Fibroblast of lung (primary cell): Measurements from ENCODE around the gene NSDHL. TPM values are rescaled to one million over a fixed set of nuclear protein-coding genes. Genes with fewer than 3 reads are reported as not detected.

ENCODE experiments used
- DNase-seq, 2 donors: peaks; one replicate each; pipeline versions ENCODE4 v3.0.0 to v3.0.0-alpha.2; 2010; ENCODE audit warnings: low read depth in 2 of 2
- H2AFZ ChIP-seq: 2 replicates; pipeline ENCODE4 v1.5.1; 2012; ENCODE audit warnings: low read length, control low read depth, inconsistent platforms
- H3K27ac ChIP-seq: 2 replicates; pipeline ENCODE4 v1.5.1; 2011; ENCODE audit warnings: low read length, control low read depth; ENCODE audit not compliant: insufficient read depth
- H3K27me3 ChIP-seq: 2 replicates; pipeline ENCODE4 v1.5.1; 2011; ENCODE audit warnings: mild to moderate bottlenecking, low read length; ENCODE audit not compliant: control insufficient read depth, insufficient read depth
- H3K36me3 ChIP-seq: 2 replicates; pipeline ENCODE4 v1.5.1; 2011; ENCODE audit warnings: low read length; ENCODE audit not compliant: control insufficient read depth, insufficient read depth
- H3K4me1 ChIP-seq: 2 replicates; pipeline ENCODE4 v1.5.1; 2011; ENCODE audit warnings: low read length; ENCODE audit not compliant: control insufficient read depth, insufficient read depth; ENCODE audit errors: extremely low read depth
- H3K4me2 ChIP-seq: 2 replicates; pipeline ENCODE4 v1.5.1; 2011; ENCODE audit warnings: low read length, control low read depth; ENCODE audit not compliant: insufficient read depth; ENCODE audit errors: extremely low read depth
- H3K4me3 ChIP-seq, 4 experiments: fragments of 200-600 bp in 1 of 4; sonication (generic) in 1 of 4; replicated peaks in 1 of 4; 2 replicates each; pipeline ENCODE4 v1.5.1; 2011 to 2016; ENCODE audit warnings: low read length in 4 of 4, low read depth in 3 of 4, mild to moderate bottlenecking in 3 of 4, control low read depth in 2 of 4, inconsistent platforms in 1 of 4, mixed read lengths in 1 of 4; ENCODE audit not compliant: insufficient read depth in 1 of 4; ENCODE audit errors: control extremely low read depth in 1 of 4
- H3K79me2 ChIP-seq: 2 replicates; pipeline ENCODE4 v1.5.1; 2012; ENCODE audit warnings: mild to moderate bottlenecking, low read length, inconsistent platforms; ENCODE audit not compliant: control insufficient read depth, insufficient read depth
- H3K9ac ChIP-seq: 2 replicates; pipeline ENCODE4 v1.5.1; 2011; ENCODE audit warnings: mild to moderate bottlenecking, low read length, control low read depth; ENCODE audit not compliant: insufficient read depth
- H3K9me3 ChIP-seq: 2 replicates; pipeline ENCODE4 v1.5.1; 2012; ENCODE audit warnings: low read depth, low read length; ENCODE audit not compliant: control insufficient read depth, insufficient read depth
- H4K20me1 ChIP-seq: 2 replicates; pipeline ENCODE4 v1.5.1; 2011; ENCODE audit warnings: low read length; ENCODE audit not compliant: control insufficient read depth, insufficient read depth; ENCODE audit errors: extremely low read depth
- CTCF ChIP-seq, 2 donors: IDR thresholded peaks in 1 of 2; conservative IDR thresholded peaks in 1 of 2; 1 replicate in 1 of 2; 2 replicates in 1 of 2; pipeline ENCODE4 v1.5.1; 2011 to 2012; ENCODE audit warnings: low read length in 2 of 2, control low read depth in 1 of 2, inconsistent platforms in 1 of 2, low read depth in 1 of 2, mild to moderate bottlenecking in 1 of 2
- EZH2 ChIP-seq: IDR thresholded peaks from 2 replicates; pipeline ENCODE4 v1.5.1; 2012; ENCODE audit warnings: low read length, control low read depth, mild to moderate bottlenecking; ENCODE audit errors: missing control alignments
- polyA plus RNA-seq, 2 donors: library from polyadenylated mRNA; depleted of rRNA in 1 of 2; stranded (reverse) in 1 of 2; unstranded in 1 of 2; fragments of >200 nt; gene quantifications; 2 replicates each; pipeline ENCODE4 v1.2.1, GENCODE V29; 2011 to 2012; ENCODE audit warnings: missing spikeins in 1 of 2
- total RNA-seq: library from RNA; depleted of rRNA; stranded (reverse); fragments of >200 nt; gene quantifications from 2 replicates; pipeline ENCODE4 v1.2.1, GENCODE V29; 2014

Gene NSDHL
- total and polyA plus RNA-seq, 2 donors (not counting 1 experiment from before 2014, with no cell fraction given) = 32.2 to 43.5 TPM

- no peak overlapping the region for H3K4me3 ChIP-seq
- TF ChIP-seq CTCF (conservative IDR thresholded peaks at IDR 0.05 in 1 of 2, IDR thresholded peaks at IDR 0.05 in 1 of 2; ENCODE audit: low read depth in 1 of 2, low read length in 2 of 2) (no peak), EZH2 (no peak)
- no peak overlapping the region for H3K4me2 ChIP-seq
- no peak overlapping the region for H3K27ac ChIP-seq
- H3K79me2 ChIP-seq = no peaks in the 10 kb centered on the region
- H3K36me3 ChIP-seq = no peaks in the 10 kb centered on the region
- H3K27me3 ChIP-seq = peaks cover 2% of the 10 kb centered on the region
- no peak overlapping the region for H2AFZ ChIP-seq
- no peaks in the 10 kb centered on the region for H3K4me1 ChIP-seq
- no peak for DNase-seq
- H3K9me3 ChIP-seq = no peaks in the 10 kb centered on the region
- no peak overlapping the region for H3K9ac ChIP-seq
- H4K20me1 ChIP-seq = no peaks in the 10 kb centered on the region
Measured at GRCh38 chrX:152913910-152914309, 83.0 kb downstream of the NSDHL start.

DNA sequence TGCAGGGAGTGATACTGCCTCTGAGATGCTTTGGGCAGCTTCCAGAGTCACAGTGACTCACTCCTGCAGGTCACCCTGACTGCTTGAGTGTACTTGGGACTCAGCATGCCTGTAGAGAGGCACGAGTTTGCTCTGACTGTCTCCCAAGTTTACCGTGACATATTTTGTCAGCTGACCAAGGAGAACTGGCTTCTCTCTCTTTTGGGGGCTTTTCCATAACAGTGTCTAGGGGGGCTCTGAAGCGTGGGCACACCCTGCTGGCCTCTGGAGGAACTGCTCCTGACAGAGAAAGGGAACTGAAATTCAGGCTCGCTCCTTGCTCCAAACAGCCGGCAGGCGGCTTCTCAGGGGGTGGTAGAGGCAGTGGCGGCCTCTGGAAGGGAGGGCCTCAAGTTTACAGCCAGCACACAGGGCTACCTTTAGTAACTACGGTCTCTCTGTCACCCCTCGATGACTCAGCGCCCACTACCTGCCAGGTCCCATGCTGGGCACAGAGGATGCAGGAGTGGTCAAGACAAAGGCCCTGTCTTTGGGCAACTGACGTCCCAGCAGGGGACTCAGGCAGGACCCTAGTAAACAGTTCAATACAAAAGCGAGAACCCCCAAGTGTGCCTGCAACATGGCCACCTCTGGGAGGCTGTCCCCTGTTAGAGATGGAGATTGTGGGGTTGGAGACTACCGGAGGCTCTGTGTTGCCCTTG lies 84.8 kb downstream of the NSDHL start:
- H2AFZ ChIP-seq = no peak overlapping the region
- H3K9me3 ChIP-seq = no peaks in the 10 kb centered on the region
- TF ChIP-seq EZH2 (no peak), CTCF (conservative IDR thresholded peaks at IDR 0.05 in 1 of 2, IDR thresholded peaks at IDR 0.05 in 1 of 2; ENCODE audit: low read depth in 1 of 2, low read length in 2 of 2) (peak; percentile 61 to 66)
- H4K20me1 ChIP-seq = no peaks in the 10 kb centered on the region
- no peaks in the 10 kb centered on the region for H3K79me2 ChIP-seq
- H3K4me3 ChIP-seq = no peak overlapping the region
- H3K36me3 ChIP-seq = no peaks in the 10 kb centered on the region
- no peak overlapping the region for H3K27ac ChIP-seq
- peak; percentile 42 to 64 for DNase-seq
- no peaks in the 10 kb centered on the region for H3K4me1 ChIP-seq
- H3K27me3 ChIP-seq = peaks cover 2% of the 10 kb centered on the region
- no peak overlapping the region for H3K9ac ChIP-seq
- no peak overlapping the region for H3K4me2 ChIP-seq

DNA sequence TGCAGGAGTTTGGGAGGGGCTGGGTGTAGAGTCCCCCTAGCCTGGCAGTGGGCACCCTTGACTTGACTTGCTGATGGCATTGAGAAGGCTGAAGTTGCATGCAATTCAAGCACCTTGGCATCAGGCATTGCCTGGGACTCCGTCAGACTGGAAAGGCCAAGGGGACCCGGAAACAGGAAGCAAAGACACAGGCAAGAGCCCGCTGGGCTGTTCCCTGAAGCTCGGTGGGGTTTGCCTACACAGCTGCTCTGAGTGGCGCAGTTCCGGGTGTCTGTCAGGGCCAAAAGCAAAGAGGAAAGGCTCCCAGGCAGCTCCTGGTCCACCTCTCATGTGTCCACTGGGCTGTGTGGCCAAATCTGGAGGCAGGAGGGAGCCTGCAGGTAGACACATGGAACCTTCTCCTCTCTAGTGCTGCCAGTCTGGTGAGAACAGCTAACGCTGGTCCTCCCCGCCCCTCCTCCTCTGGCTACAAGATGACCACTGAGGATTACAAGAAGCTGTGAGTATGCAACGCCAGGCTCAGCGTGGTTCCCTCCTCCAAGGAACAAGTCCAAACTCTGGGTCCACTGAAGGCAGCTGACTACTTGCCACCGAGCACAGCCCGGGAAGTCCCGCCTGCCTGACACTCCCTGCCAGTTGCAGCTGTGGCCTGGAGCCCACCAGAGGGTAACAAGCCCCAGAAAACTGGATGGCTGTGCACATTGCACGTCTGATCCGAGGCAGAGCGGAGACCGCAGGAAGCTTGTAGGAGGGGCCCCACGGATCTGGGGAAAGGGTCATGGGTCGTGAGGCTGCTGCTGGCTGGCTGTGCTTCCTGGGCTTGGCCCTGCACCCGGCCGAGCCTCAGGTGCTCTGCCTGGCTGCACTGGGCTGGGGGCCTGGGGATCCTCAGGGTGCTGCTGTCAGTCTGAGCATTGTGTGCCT lies 87.1 kb downstream of the NSDHL start:
- Histone ChIP-seq H3K9ac (no peak overlapping the region), H2AFZ (no peak overlapping the region), H3K4me1 (no peaks in the 10 kb centered on the region), H3K79me2 (no peaks in the 10 kb centered on the region), H3K36me3 (no peaks in the 10 kb centered on the region), H3K9me3 (no peaks in the 10 kb centered on the region), H4K20me1 (no peaks in the 10 kb centered on the region), H3K4me2 (no peak overlapping the region), H3K27ac (no peak overlapping the region), H3K27me3 (peaks cover 2% of the 10 kb centered on the region), H3K4me3 (no peak overlapping the region)
- TF ChIP-seq EZH2 (no peak), CTCF (conservative IDR thresholded peaks at IDR 0.05 in 1 of 2, IDR thresholded peaks at IDR 0.05 in 1 of 2; ENCODE audit: low read depth in 1 of 2, low read length in 2 of 2) (no peak)
- no peak for DNase-seq
